HCT116 (cell line): ENCODE data around the gene HNRNPD. TPM values are rescaled to one million over a fixed set of nuclear protein-coding genes. Genes with fewer than 3 reads are reported as not detected.
A peak's percentile ranks its signal among the peaks of the same experiment; 100 is the strongest.

ENCODE experiments used
- ATAC-seq: fragments of 200-7000 bp; cut with Tn5 transposase; 2 replicates; pipeline ENCODE4 v1.9.1; 2020; ENCODE audit warnings: mild to moderate bottlenecking, moderate library complexity
- BruUV-seq: library from RNA; stranded (reverse); fragments of 400-500 nt; replicated peaks from 2 replicates; lab custom pipeline; 2021; lab: Mats Ljungman, UMichigan
- CTCF ChIA-PET: fragments of 300-600 bp; sonication (Branson Sonifier 250); formaldehyde crosslinking; loops from one replicate; lab custom pipeline; 2021; ENCODE audit warnings: antibody characterized with exemption; lab: Charles Lee
- POLR2A ChIA-PET: fragments of 300-600, 350-600 bp; sonication (Branson Sonifier 250); formaldehyde crosslinking; loops from one replicate; lab custom pipeline; 2021; ENCODE audit warnings: antibody characterized with exemption; lab: Charles Lee
- RAD21 ChIA-PET, 2 experiments: fragments of 300-600 bp; sonication (Branson Sonifier 250); formaldehyde crosslinking; loops; one replicate each; lab custom pipeline; 2023; ENCODE audit warnings: low total read pairs in 2 of 2; ENCODE audit not compliant: uncharacterized antibody in 2 of 2, unreplicated experiment in 2 of 2, low non-redundant PET in 1 of 2; lab: Charles Lee
- DNase-seq: peaks from one replicate; pipeline ENCODE4 v3.0.0-alpha.2; 2010; ENCODE audit warnings: low read depth, low spot score
- H2AFZ ChIP-seq: fragments of 200-600 bp; shearing (Covaris generic), sonication (generic); 2 replicates; pipeline ENCODE4 v1.6.1; 2017; ENCODE audit warnings: low read depth, mixed run types, mixed read lengths, antibody characterized with exemption, low read length; ENCODE audit not compliant: poor library complexity, severe bottlenecking
- H3K27ac ChIP-seq: 2 replicates; pipeline ENCODE4 v1.5.1; 2012; ENCODE audit warnings: low read depth, low read length
- H3K27me3 ChIP-seq: fragments of 200-600 bp; sonication (generic); 2 replicates; pipeline ENCODE4 v1.6.1; 2016; ENCODE audit warnings: mixed run types, low read length, mixed read lengths; ENCODE audit not compliant: insufficient read depth
- H3K36me3 ChIP-seq, 2 experiments: fragments of 200-500 bp in 1 of 2; fragments of 200-600 bp in 1 of 2; sonication (Bioruptor generic) in 1 of 2; sonication (generic) in 1 of 2; 2 replicates each; pipeline versions ENCODE4 v1.5.1 to v1.6.1; 2014 to 2016; ENCODE audit warnings: low read length in 2 of 2, inconsistent platforms in 1 of 2, mixed read lengths in 1 of 2, mixed run types in 1 of 2; ENCODE audit not compliant: insufficient read depth in 2 of 2, control insufficient read depth in 1 of 2
- H3K4me1 ChIP-seq, 2 experiments: fragments of 200-600 bp in 1 of 2; sonication (generic) in 1 of 2; 2 replicates each; pipeline versions ENCODE4 v1.5.1 to v1.6.1; 2012 to 2017; ENCODE audit warnings: low read length in 2 of 2, inconsistent platforms in 1 of 2, mild to moderate bottlenecking in 1 of 2, mixed read lengths in 1 of 2, mixed run types in 1 of 2, moderate library complexity in 1 of 2; ENCODE audit not compliant: insufficient read depth in 2 of 2, control insufficient read depth in 1 of 2
- H3K4me2 ChIP-seq: fragments of 200-600 bp; sonication (generic); 2 replicates; pipeline ENCODE4 v1.6.1; 2017; ENCODE audit warnings: mixed run types, low read length, mixed read lengths
- H3K4me3 ChIP-seq, 2 experiments: fragments of 200-600 bp in 1 of 2; sonication (generic) in 1 of 2; replicated peaks in 1 of 2; 2 replicates each; pipeline ENCODE4 v1.5.1; 2011 to 2016; ENCODE audit warnings: low read length in 2 of 2, control low read depth in 1 of 2, low read depth in 1 of 2, mild to moderate bottlenecking in 1 of 2, mixed read lengths in 1 of 2, mixed run types in 1 of 2
- H3K79me2 ChIP-seq: fragments of 200-600 bp; sonication (generic); 2 replicates; pipeline ENCODE4 v1.6.1; 2017; ENCODE audit warnings: mild to moderate bottlenecking, mixed run types, low read length, moderate library complexity, mixed read lengths; ENCODE audit not compliant: insufficient read depth
- H3K9ac ChIP-seq: fragments of 200-600 bp; sonication (generic); 2 replicates; pipeline ENCODE4 v1.6.1; 2016; ENCODE audit warnings: low read length, mixed read lengths
- H3K9me2 ChIP-seq: fragments of 200-600 bp; sonication (generic), shearing (Covaris generic); 2 replicates; pipeline ENCODE4 v1.6.1; 2017; ENCODE audit warnings: mixed run types, mild to moderate bottlenecking, moderate library complexity; ENCODE audit not compliant: insufficient read depth
- H3K9me3 ChIP-seq, 2 experiments: fragments of 200-500 bp in 1 of 2; fragments of 200-600 bp in 1 of 2; sonication (Bioruptor generic) in 1 of 2; sonication (generic) in 1 of 2; 2 replicates each; pipeline ENCODE4 v1.6.1; 2014 to 2017; ENCODE audit warnings: low read length in 2 of 2, mixed read lengths in 2 of 2, inconsistent platforms in 1 of 2, low read depth in 1 of 2, mild to moderate bottlenecking in 1 of 2, mixed run types in 1 of 2, moderate library complexity in 1 of 2; ENCODE audit not compliant: control insufficient read depth in 1 of 2, insufficient read depth in 1 of 2
- H4K20me1 ChIP-seq: fragments of 200-600 bp; sonication (generic), shearing (Covaris generic); 2 replicates; pipeline ENCODE4 v1.6.1; 2017; ENCODE audit warnings: mixed run types, mild to moderate bottlenecking, moderate library complexity; ENCODE audit not compliant: insufficient read depth
- CTCF ChIP-seq, 3 experiments: fragments of 200-600 bp in 1 of 3; sonication (generic) in 1 of 3; IDR thresholded peaks in 2 of 3; conservative IDR thresholded peaks in 1 of 3; 2 replicates each; pipeline ENCODE4 v1.5.1; 2012 to 2017; ENCODE audit warnings: low read depth in 2 of 3, low read length in 2 of 3, antibody characterized with exemption in 1 of 3, borderline replicate concordance in 1 of 3, control low read depth in 1 of 3, mild to moderate bottlenecking in 1 of 3, mixed read lengths in 1 of 3, mixed run types in 1 of 3, moderate library complexity in 1 of 3; ENCODE audit not compliant: insufficient read depth in 1 of 3
- EGR1 ChIP-seq: IDR thresholded peaks from 2 replicates; pipeline ENCODE4 v1.6.1; 2012; ENCODE audit warnings: low read depth
- EZH2 ChIP-seq: fragments of 200-600 bp; sonication (generic); IDR thresholded peaks from 2 replicates; pipeline ENCODE4 v1.6.1; 2017; ENCODE audit warnings: antibody characterized with exemption, mixed run types
- RAD21 ChIP-seq: IDR thresholded peaks from 2 replicates; pipeline ENCODE4 v1.6.1; 2012; ENCODE audit warnings: low read depth, mild to moderate bottlenecking
- SIN3A ChIP-seq: IDR thresholded peaks from 2 replicates; pipeline ENCODE4 v1.6.1; 2012; ENCODE audit warnings: low read depth
- SRF ChIP-seq: IDR thresholded peaks from 2 replicates; pipeline ENCODE4 v1.6.1; 2012; ENCODE audit warnings: low read depth
- TCF7L2 ChIP-seq: IDR thresholded peaks from 2 replicates; pipeline ENCODE4 v1.7.0; 2011; ENCODE audit warnings: borderline replicate concordance, inconsistent platforms; ENCODE audit not compliant: insufficient read depth, insufficient read length; ENCODE audit errors: extremely low read depth
- ZBTB33 ChIP-seq: IDR thresholded peaks from 2 replicates; pipeline ENCODE4 v1.6.1; 2011; ENCODE audit warnings: mild to moderate bottlenecking, low read length, moderate library complexity; ENCODE audit not compliant: insufficient replicate concordance; ENCODE audit errors: extremely low read depth
- intact Hi-C: fragments of 100-400 bp; cut with micrococcal nuclease; formaldehyde crosslinking; loops from 2 replicates; pipeline ENCODE4 v1.10.0; 2022
- total RNA-seq: library from RNA; stranded (reverse); gene quantifications from one replicate; pipeline ENCODE4 v1.2.1, GENCODE V29; 2021; ENCODE audit not compliant: unreplicated experiment

HNRNPD gene
- total RNA-seq, 1 experiment from 2014 or later, result 357 TPM

GRCh38 chr4:82362565-82362964, 11.2 kb downstream of the HNRNPD start (continued):
- TF ChIP-seq RAD21, result no peak
- no peak for TF ChIP-seq ZBTB33
- TF ChIP-seq EGR1, result no peak
- no peak for TF ChIP-seq TCF7L2
- TF ChIP-seq EZH2, result no peak
- no peak for TF ChIP-seq SRF

- DNase-seq, result no peak
- Histone ChIP-seq H3K4me2 (no peak overlapping the region), H3K4me1 (no peaks in the 10 kb centered on the region), H3K9me2 (no peaks in the 10 kb centered on the region), H3K4me3 (no peak overlapping the region), H3K9me3 (no peaks in the 10 kb centered on the region), H2AFZ (no peak overlapping the region), H3K36me3 (peaks cover 38 to 60% of the 10 kb centered on the region in 2 experiments), H3K27me3 (no peaks in the 10 kb centered on the region), H3K79me2 (peaks cover 100% of the 10 kb centered on the region), H3K9ac (no peak overlapping the region), H3K27ac (no peak overlapping the region), H4K20me1 (peaks cover 90% of the 10 kb centered on the region)
- ChIA-PET CTCF (interaction anchor here (0.8 to 1.5 kb wide), 7 partner anchors 12 to 893 kb away, joined by 3 to 5 read pairs (median 3); partner anchors contain the start of gene HNRNPD), POLR2A (interaction anchor here (1.3 kb wide), 1 partner anchor 12 kb away, joined by 6 read pairs; no protein-coding TSS in a partner anchor), RAD21 (interaction anchor here in 1 of 2 experiments (0.6 kb wide), 1 partner anchor 14 kb away, joined by 8 read pairs; the partner anchor contains the start of gene HNRNPD)
- TF ChIP-seq CTCF (IDR thresholded peaks at IDR 0.05 in 2 of 3, conservative IDR thresholded peaks at IDR 0.05 in 1 of 3; ENCODE audit: borderline replicate concordance in 1 of 3, insufficient read depth in 1 of 3, low read depth in 2 of 3, low read length in 2 of 3) (peak in 2 of 3 experiments; percentile 58 to 64; a peak in 4 of 6 replicates), SIN3A (no peak), RAD21 (peak; percentile 45)
- intact Hi-C loops, result no loop called here
- no TSS peak for BruUV-seq
- ATAC-seq, result peak; percentile 72
Measured at GRCh38 chr4:82360298-82361177, 13.3 kb downstream of the HNRNPD start.
